ENCODE data around the gene KIF20B. TPM values are rescaled to one million over a fixed set of nuclear protein-coding genes. Genes with fewer than 3 reads are reported as not detected.

The KIF20B gene
- total and polyA plus RNA-seq, 4 donors: 1.1 to 10.2 (median 3.4) TPM

DNA sequence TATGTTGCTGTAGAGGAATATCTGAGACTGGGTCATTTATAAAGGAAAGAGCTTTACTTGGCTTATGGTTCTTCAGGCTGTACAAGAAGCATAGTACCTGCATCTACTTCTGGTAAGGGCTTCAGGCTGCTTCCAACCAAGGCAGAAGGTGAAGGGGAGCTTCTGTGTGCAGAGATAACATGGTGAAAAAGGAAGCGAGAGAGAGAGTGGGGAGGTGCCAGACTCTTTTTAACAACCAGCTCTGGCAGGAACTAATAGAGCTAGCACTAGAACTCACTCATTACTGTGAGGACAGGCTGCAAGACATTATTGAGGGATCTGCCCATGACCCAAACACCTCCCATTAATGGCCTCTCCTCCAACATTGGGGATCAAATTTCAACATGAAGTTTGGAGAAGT, 94.5 kb downstream of the KIF20B start:
- Histone ChIP-seq H3K27ac (ENCODE audit: low read depth in 1 of 2, low read length in 1 of 2) (no peak overlapping the region), H3K9ac (ENCODE audit: insufficient read depth in 1 of 2, low read length in 2 of 2) (no peak overlapping the region), H3K36me3 (ENCODE audit: control insufficient read depth in 4 of 4, insufficient read depth in 4 of 4, low read length in 4 of 4) (no peaks in the 10 kb centered on the region), H3K4me3 (no peak overlapping the region), H3K4me1 (ENCODE audit: control insufficient read depth in 5 of 5, insufficient read depth in 5 of 5, low read length in 5 of 5) (peaks cover 0 to 6% (median 0%) of the 10 kb centered on the region in 5 donors), H3K27me3 (ENCODE audit: control insufficient read depth in 3 of 3, insufficient read depth in 3 of 3, low read length in 2 of 3) (no peaks in the 10 kb centered on the region), H3K9me3 (ENCODE audit: control insufficient read depth in 4 of 4, insufficient read depth in 3 of 4, low read length in 3 of 4) (peaks cover 0 to 2% (median 0%) of the 10 kb centered on the region in 4 donors)
- WGBS, 2 donors: 76 to 86% methylated on average over 1 of the region's 1 CpG
- ATAC-seq (ENCODE audit: insufficient read depth, low FRiP score): no peak
- no peak for DNase-seq
- TF ChIP-seq, protein P1, sequence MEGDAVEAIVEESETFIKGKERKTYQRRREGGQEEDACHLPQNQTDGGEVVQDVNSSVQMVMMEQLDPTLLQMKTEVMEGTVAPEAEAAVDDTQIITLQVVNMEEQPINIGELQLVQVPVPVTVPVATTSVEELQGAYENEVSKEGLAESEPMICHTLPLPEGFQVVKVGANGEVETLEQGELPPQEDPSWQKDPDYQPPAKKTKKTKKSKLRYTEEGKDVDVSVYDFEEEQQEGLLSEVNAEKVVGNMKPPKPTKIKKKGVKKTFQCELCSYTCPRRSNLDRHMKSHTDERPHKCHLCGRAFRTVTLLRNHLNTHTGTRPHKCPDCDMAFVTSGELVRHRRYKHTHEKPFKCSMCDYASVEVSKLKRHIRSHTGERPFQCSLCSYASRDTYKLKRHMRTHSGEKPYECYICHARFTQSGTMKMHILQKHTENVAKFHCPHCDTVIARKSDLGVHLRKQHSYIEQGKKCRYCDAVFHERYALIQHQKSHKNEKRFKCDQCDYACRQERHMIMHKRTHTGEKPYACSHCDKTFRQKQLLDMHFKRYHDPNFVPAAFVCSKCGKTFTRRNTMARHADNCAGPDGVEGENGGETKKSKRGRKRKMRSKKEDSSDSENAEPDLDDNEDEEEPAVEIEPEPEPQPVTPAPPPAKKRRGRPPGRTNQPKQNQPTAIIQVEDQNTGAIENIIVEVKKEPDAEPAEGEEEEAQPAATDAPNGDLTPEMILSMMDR (IDR thresholded peaks at IDR 0.05; ENCODE audit: control extremely low read depth, extremely low read depth): no peak

- H3K4me3 ChIP-seq: no peak overlapping the region
- DNase-seq: no peak
- no peak overlapping the region for H3K27ac ChIP-seq (ENCODE audit: low read depth in 1 of 2, low read length in 1 of 2)
- TF ChIP-seq, protein P1 (IDR thresholded peaks at IDR 0.05; ENCODE audit: control extremely low read depth, extremely low read depth): no peak
- 65 to 82% methylated on average over 2 of the region's 2 CpGs for WGBS, 2 donors
- no peak overlapping the region for H3K9ac ChIP-seq (ENCODE audit: insufficient read depth in 1 of 2, low read length in 2 of 2)
- no peak for ATAC-seq (ENCODE audit: insufficient read depth, low FRiP score)
- no peaks in the 10 kb centered on the region for H3K27me3 ChIP-seq (ENCODE audit: control insufficient read depth in 3 of 3, insufficient read depth in 3 of 3, low read length in 2 of 3)
- H3K9me3 ChIP-seq (ENCODE audit: control insufficient read depth in 4 of 4, insufficient read depth in 3 of 4, low read length in 3 of 4): peaks cover 0 to 2% (median 0%) of the 10 kb centered on the region in 4 donors
- H3K36me3 ChIP-seq (ENCODE audit: control insufficient read depth in 4 of 4, insufficient read depth in 4 of 4, low read length in 4 of 4): no peaks in the 10 kb centered on the region
- peaks cover 0 to 6% (median 0%) of the 10 kb centered on the region in 5 donors for H3K4me1 ChIP-seq (ENCODE audit: control insufficient read depth in 5 of 5, insufficient read depth in 5 of 5, low read length in 5 of 5)
Observed at GRCh38 chr10:89798092-89798491, 96.7 kb downstream of the KIF20B start.

DNA sequence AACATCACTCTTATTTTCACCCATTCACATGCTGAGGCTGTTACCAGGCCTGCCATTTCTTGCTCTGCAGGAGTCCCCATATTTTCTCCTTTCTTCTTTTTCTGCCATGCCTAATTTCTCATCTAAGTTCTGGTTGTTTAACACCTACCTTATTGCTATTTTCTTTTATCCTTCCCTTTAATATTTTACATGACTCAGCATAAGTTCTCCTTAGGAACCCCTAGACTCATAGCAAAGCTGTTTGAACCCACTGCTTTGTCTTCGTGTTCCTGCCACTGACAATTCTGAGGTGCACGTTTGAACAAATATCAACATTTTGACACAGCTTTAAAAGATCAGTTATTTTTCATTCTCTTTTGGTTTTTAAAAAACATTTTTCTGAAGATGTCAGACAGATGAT, 98.2 kb downstream of the KIF20B start:
- H3K9ac ChIP-seq (ENCODE audit: insufficient read depth in 1 of 2, low read length in 2 of 2): no peak overlapping the region
- peaks cover 0 to 6% (median 0%) of the 10 kb centered on the region in 5 donors for H3K4me1 ChIP-seq (ENCODE audit: control insufficient read depth in 5 of 5, insufficient read depth in 5 of 5, low read length in 5 of 5)
- no peak overlapping the region for H3K4me3 ChIP-seq
- no peaks in the 10 kb centered on the region for H3K27me3 ChIP-seq (ENCODE audit: control insufficient read depth in 3 of 3, insufficient read depth in 3 of 3, low read length in 2 of 3)
- DNase-seq (no peak), ATAC-seq (ENCODE audit: insufficient read depth, low FRiP score) (no peak)
- 83 to 84% methylated on average over 2 of the region's 2 CpGs for WGBS, 2 donors
- H3K9me3 ChIP-seq (ENCODE audit: control insufficient read depth in 4 of 4, insufficient read depth in 3 of 4, low read length in 3 of 4): peaks cover 0 to 2% (median 0%) of the 10 kb centered on the region in 4 donors
- no peaks in the 10 kb centered on the region for H3K36me3 ChIP-seq (ENCODE audit: control insufficient read depth in 4 of 4, insufficient read depth in 4 of 4, low read length in 4 of 4)
- H3K27ac ChIP-seq (ENCODE audit: low read depth in 1 of 2, low read length in 1 of 2): no peak overlapping the region
- TF ChIP-seq, protein P1 (IDR thresholded peaks at IDR 0.05; ENCODE audit: control extremely low read depth, extremely low read depth): no peak

DNA sequence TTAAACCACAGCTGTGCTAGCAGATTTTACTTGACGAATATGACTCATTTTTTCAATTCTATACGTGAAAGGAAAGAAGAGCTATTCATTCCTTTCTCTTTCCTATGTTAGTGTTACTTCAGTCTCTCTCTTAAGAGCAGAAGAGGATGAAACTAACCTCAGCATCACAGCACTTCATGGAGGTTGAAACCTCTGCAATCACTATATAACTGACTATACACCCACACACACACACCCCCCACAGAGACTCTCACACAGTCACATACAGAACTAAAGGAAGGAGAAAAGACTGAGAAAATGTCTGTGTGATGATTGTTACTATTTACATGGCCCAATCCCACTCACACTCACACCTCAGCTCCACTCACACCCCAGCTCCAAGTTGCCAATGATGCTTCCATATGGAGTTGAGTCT, 104.2 kb downstream of the KIF20B start:
- Histone ChIP-seq H3K4me3 (no peak overlapping the region), H3K27me3 (ENCODE audit: control insufficient read depth in 3 of 3, insufficient read depth in 3 of 3, low read length in 2 of 3) (no peaks in the 10 kb centered on the region), H3K9me3 (ENCODE audit: control insufficient read depth in 4 of 4, insufficient read depth in 3 of 4, low read length in 3 of 4) (no peaks in the 10 kb centered on the region), H3K9ac (ENCODE audit: insufficient read depth in 1 of 2, low read length in 2 of 2) (no peak overlapping the region), H3K36me3 (ENCODE audit: control insufficient read depth in 4 of 4, insufficient read depth in 4 of 4, low read length in 4 of 4) (no peaks in the 10 kb centered on the region), H3K4me1 (ENCODE audit: control insufficient read depth in 5 of 5, insufficient read depth in 5 of 5, low read length in 5 of 5) (no peaks in the 10 kb centered on the region), H3K27ac (ENCODE audit: low read depth in 1 of 2, low read length in 1 of 2) (no peak overlapping the region)
- DNase-seq (no peak), ATAC-seq (ENCODE audit: insufficient read depth, low FRiP score) (no peak)
- WGBS, 2 donors: 74 to 84% methylated on average over 2 of the region's 2 CpGs
- TF ChIP-seq, protein P1 (IDR thresholded peaks at IDR 0.05; ENCODE audit: control extremely low read depth, extremely low read depth): no peak

All from lung (tissue), 12 donors.